Keratinocyte (primary cell): ENCODE results near the gene WDR82.

Experiments
- CTCF ChIP-seq, 3 experiments: IDR thresholded peaks in 1 of 3; conservative IDR thresholded peaks in 1 of 3; optimal IDR thresholded peaks in 1 of 3; 2 replicates in 2 of 3; 3 replicates in 1 of 3; pipeline versions ENCODE3 to v1.5.1; 2011; ENCODE audit warnings: low read length in 3 of 3, mild to moderate bottlenecking in 3 of 3, moderate library complexity in 2 of 3, control low read depth in 1 of 3, inconsistent platforms in 1 of 3; ENCODE audit not compliant: insufficient read depth in 2 of 3; ENCODE audit errors: extremely low read depth in 1 of 3
- EZH2 ChIP-seq: IDR thresholded peaks from one replicate; pipeline ENCODE4 v1.6.1; 2012; ENCODE audit warnings: inconsistent platforms, mild to moderate bottlenecking, low read length, moderate library complexity

- no peak for TF ChIP-seq EZH2
- TF ChIP-seq CTCF (optimal IDR thresholded peaks at IDR 0.05 in 1 of 3, IDR thresholded peaks at IDR 0.05 in 1 of 3, conservative IDR thresholded peaks at IDR 0.05 in 1 of 3; ENCODE audit: extremely low read depth in 1 of 3, insufficient read depth in 2 of 3, low read length in 3 of 3): no peak
Observed at GRCh38 chr3:52327486-52328290, 49.2 kb upstream of the WDR82 start.
